ENCODE results near the gene DAND5. TPM values are rescaled to one million over a fixed set of nuclear protein-coding genes. Genes with fewer than 3 reads are reported as not detected.
"Not testable (repeated sequence)": the region's sequence is repeated elsewhere in the genome, so short reads cannot be mapped to it uniquely, and the experiment has no call there.

Gene DAND5
- polyA plus RNA-seq, 12 donors: 0.12 to 0.23 (median 0.16) TPM; not detected in 6

DNA sequence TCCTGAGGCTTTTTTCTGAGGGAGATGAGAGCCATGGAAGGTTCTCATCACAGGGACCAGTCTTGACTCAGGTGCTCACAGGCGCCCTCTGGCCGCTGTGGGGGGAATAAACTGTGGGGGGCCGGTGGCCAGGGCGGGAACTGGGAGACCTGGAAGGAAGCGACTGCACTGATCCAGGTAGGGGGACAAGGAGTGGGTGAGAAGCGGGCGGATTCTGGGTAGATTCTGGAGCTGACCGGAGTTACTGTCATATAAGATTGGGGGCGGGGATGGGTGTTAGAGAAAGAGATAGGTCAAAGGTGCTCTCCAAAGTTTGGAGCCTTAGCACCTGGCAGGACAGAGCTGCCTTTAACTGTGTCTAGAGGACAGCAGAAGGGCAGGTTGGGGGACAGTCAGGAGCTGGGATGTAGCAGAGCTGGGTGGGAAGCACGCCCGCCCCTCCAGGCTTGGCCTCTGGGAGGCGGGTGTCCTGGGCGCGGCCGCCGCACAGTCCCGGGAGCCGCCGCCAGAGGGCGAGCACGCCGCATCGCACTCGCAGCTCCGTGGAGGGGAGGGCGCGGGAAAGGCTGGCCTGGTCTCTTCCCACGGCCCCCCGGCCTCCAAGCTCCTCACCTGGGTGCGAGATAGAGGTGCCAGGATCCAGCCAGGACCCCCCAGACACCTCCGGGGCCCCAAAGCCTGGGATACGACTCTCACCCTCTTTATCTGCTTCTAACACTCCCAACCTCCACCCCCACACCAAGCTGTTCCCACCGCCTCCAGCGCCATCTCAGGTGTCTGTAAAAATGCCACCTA is 4.2 kb upstream of the DAND5 start:
- DNase-seq: peak; percentile 75

DNA sequence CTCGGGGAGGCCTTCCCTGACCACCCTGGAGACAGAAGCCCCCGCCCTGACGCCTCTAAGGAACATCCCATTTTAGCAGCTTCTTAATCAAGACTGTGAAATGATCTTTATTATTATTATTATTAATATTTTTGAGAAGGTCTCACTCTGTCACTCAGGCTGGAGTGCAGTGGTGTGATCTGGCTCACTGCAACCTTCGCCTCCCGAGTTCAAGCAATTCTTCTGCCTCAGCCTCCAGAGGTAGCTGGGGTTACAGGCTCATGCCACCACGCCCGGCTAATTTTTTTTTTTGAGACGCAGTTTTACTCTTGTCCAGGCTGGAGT is 3.6 kb upstream of the DAND5 start:
- no peak for DNase-seq

DNA sequence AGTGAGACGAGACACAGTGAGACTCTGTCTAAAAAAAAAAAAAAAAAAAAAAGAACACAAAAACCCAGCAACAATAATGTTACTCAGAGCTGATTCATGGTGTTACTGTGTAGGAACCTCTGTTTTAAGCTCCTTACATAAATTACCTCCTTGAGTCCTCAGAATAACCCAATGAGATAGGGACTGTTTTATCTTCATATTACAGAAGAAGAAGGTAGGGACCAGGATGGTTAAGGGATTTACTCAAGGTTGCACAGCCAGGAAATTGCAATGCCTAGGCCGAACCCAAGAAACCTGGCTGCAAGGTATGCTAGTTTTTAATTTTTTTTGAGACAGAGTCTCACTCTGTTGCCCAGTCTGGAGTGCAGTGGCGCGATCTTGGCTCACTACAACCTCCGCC is 1.5 kb upstream of the DAND5 start:
- no peak for DNase-seq

DNA sequence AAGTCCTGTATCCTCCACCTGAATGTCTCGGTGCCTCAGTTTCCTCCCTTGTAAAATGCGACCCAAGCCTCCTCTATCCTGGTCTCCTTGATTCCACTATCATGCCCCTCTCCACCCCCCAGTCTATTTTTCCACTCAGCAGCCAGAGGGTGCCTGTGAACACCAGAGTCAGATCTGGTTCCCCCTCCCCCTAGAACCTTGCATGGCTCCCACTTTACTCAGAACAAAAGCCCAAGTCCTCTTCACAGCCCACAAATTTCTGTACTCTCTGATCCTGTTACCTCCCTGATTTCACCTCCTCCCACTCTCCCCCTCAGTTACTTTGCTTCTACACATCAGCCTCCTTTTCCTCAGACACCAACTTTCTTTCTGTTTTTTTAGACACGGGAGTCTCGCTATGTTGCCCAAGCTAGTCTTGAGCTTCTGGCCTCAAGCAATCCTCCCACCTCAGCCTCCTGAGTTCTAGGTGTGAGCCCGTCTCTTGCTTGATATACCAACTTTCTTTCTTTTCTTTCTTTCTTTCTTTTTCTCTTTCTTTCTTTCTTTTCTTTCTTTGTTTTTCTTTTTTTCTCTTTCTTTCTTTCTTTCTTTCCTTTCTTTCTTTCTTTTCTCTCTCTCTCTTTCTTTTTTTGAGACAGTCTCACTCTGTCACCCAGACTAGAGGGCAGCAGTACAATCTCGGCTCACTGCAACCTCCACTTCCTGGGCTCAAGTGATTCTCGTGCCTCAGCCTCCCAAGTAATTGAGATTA is 869 bp downstream of the DAND5 start:
- no peak for DNase-seq

DNA sequence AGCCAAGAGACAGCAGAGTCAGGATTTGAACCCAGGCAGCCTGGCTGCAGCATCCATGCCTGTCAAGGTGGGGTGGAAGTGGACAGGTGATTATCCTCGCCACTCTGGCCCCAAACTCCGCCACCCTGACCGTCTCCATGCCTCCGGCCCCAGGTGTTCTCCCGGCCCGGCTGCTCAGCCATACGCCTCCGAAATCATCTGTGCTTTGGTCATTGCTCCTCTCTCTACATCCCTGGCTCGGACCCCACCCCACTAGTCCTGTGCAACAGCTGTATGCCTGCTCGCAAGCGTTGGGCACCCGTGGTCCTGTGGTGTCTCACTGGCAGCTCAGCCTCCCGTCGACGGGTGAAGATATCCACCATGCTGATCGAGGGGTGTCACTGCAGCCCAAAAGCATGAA is 3.9 kb downstream of the DAND5 start:
- DNase-seq: no peak

DNA sequence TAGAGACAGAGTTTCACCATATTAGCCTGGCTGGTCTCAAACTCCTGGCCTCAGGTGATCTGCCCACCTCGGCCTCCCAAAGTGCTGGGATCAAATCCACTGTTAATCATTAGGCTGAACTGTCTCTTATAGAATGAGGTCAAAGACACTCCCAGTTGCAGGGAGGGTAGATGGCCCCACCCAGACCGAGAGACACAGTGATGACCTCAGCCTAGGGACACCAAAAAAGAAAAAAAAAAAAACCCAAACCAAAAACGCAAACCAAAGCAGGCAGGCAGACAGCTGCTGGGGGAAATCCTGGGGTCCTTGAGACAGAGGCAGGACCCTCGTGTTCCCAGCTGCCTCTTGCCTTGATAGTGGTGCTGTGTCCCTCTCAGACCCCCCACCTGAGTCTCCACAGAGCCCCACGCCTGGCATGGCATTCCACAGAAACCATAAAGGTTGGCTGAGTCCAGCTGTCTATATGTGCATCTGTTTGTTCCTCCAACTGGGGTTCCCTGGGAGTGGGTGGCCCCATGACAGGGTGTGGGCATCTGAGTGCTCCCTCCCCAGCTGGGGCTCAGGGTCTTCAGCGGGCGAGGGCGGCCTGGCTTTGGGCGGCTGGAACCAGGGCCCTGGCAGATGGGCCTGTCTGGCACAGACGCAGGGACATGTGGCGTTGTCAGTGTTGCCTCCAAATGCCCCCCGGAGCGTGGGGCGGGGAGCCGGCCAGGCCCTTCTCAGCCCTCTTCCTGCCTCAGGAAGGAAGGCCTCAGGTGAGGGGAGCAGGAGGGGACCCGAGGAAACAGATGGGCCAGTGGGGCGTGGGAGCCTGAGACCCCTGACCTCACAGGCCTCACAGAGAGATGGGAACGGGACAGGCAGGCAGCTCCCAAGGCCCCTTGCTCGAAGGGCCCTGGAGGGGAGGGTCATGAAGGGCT is 5.2 kb downstream of the DAND5 start:
- no peak for DNase-seq

DNA sequence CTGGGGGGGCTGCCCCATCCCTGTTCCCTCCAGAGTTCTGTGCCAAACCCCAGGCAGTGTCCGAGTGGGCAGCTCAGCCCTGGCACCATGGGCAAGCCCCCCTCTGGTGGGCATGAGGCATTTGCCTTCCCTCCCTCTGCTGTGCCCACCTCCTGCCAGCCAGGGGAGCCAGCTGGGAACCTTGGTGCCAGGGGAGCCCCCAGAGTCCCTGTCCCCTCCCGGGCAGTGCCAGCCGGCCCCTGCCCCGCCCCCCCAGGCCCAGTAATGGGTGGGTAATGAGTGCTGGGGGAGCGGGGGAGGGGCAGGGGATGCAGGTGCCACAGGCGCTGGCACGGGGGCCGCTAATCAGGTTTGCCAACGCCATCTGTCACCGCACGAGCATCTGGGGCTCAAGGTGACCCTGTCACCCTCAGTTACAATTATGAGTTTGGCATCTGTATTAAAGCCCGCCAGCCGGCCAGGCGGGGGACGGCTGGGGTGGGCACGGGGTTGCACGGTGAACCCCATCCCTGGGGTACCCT is 5.9 kb downstream of the DAND5 start:
- no peak for DNase-seq

DNA sequence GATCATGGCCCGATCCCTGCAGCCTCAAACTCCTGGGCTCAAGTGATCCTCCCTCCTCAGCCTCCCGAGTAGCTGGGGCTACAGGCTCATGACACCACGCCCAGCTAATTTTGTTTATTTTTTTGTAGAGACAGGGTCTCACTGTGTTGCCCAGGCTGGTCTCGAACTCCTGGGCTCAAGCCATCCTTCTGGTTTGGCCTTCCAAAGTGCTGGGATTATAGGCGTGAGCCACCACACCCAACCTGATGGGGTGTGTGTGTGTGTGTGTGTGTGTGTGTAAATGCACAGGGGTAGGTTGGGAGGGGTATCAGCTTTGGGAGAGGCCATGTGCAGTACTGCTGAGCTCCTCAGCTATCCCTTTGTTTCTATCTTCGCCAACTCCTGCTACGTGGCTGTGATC is 6.7 kb downstream of the DAND5 start:
- not testable (repeated sequence) for DNase-seq

DNA sequence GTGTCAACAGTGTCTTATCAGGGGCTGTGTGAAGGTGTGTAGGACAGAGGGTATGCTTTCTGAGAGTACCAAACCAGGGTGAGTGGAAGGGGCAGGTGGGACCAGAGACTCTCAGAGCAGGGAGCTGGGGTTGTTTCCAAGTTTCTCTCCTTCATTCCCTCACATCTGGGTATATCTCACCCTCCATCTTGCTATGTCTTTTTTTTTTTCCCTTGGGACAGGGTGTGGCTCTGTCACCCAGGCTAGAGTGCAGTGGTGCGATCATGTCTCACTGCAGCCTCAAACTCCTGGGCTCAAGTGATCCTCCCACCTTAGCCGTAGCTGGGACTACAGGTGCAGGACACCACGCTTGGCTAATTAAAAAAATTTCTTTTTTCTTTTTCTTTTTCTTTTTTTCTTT is 10.6 kb downstream of the DAND5 start:
- no peak for DNase-seq

DNA sequence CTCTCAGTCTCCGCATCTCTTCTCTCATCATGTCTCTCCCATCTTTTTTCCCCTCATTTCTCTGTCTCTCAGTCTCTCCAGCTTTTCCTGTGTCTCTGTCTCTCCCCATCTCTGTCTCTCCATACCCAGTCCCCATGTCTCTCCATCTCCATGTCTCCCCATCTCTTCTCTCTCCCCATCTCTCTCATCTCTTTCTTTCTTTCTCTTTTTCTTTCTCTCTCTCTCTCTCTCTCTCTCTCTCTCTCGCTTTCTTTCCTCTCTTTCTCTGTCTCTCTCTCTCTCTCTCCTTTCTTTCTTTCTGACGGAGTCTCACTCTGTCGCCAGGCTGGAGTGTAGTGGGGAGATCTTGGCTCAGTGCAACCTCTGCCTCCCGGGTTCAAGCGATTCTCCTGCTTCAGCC is 13.3 kb downstream of the DAND5 start:
- DNase-seq: no peak

DNA sequence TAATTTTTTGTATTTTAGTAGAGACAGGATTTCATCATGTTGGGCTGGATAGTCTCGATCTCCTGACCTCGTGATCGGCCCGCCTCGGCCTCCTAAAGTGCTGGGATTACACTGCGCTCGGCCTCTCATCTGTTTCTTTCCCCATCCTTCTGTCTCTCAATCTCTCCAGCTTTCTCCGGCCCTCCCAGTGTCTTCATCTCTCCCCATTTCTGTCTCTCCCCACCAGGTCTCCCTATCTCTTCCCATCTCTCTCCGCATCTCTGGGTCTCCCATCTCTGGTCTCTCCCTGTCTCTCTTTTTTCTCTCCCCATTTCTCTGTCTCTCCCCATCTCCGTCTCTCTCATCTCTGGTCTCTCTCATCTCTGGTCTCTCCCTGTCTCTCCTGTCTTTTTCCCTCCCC is 13.7 kb downstream of the DAND5 start:
- no peak for DNase-seq

DNA sequence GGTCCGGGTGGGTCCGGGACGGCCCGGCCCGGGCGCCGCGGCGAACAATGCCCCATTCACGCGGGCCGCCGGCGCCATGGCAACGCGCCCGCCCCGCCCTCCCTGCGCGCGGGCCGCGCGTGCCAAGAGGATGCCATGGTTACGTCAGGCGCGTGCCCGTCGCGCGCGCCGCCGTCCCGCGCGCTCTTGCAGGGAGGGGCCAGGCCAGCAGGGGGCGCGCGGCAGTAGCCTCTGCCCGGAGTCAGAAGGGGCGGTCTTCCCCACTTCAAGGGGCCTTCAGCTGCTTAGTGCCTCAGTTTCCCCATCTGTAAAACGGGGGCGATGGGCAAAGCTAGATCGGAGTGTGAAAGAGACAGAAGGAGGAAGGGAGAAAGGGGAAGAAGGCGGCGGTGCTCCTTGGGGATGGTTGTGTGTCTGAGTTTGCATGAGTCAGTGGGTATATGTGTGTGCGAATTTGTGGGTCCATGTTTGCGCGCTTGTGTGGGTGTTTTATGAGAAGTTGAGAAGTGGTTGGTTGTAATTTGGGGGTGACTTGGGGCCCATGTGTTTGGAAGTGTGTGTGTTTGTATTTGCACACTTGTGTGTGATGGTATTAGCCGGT is 14.3 kb downstream of the DAND5 start:
- peak; percentile 70 for DNase-seq

DNA sequence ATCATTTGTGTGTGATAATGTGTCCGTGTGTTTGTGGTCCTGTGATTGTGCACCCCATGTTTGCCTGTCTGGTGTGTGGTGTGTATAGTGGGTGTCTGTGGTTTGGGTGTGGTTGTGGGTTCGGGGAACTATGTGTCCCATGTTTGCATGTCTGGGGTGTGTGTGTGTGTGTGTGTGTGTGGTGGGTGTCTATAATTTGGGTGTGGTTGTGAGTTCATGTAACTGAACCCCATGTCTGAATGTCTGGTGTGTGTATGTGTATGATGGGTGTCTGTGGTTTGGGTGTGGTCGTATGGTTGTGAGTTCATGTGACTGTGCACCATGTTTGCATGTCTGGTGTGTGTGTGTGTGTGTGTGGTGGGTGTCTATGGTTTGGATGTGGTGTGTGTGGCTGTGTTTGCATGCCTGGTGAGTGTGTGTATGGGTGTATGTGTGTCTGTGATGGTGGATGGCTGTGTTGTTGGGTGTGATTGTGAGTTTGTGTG is 14.8 kb downstream of the DAND5 start:
- DNase-seq: no peak

DNA sequence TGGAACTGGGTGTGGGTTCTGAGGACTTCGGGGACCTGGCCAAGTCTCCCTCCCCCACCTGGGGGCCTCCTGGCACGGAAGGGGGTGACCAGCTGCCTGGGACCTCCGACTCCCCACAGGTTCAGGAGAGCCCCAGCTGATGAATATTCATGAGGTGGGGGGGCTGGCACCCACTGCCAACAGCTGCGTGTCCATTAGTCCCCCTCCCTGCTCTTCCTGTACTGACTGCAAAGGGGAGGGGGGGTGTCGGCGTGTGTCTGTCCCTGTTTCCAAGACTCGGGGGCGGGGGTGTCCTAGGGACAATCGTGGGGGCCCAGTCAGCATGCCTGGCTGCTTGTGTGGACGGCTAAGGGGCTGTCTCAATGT is 15.3 kb downstream of the DAND5 start:
- DNase-seq: peak; percentile 32

DNA sequence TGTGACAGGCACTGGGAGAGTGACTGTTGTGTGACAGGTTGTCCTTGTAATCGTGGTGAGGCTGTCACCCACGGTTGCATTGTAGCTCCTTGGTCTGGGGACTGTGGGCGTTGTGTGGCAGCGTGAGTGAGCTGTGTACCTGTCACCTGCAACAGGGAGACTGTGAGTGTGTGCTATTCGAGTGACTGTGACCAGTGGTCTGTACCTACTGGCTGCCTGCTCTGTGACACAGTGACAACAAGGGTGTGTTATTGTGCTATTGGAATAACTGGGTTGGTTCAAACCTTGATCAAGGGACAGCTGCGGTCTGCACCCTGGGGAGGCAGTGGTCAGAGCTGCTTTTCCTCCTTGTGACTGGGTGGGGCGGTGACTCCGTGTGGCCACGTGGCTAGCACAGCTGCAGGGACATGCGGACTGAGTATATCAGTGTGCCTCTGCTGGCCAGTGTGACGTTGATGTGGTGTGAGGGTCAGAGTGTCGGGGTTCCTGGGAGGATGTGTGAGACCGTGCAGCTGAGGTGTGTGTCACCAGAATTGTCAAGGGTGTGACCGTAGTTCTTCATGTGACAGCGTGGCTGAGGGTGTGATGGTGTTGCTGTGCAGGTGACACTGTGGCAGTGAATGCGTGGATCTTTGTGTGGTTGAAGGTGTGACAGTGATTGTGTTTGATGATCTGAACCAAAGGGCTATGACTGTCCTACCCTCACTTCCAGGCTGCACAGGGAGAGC is 15.8 kb downstream of the DAND5 start:
- DNase-seq: peak; percentile 66

DNA sequence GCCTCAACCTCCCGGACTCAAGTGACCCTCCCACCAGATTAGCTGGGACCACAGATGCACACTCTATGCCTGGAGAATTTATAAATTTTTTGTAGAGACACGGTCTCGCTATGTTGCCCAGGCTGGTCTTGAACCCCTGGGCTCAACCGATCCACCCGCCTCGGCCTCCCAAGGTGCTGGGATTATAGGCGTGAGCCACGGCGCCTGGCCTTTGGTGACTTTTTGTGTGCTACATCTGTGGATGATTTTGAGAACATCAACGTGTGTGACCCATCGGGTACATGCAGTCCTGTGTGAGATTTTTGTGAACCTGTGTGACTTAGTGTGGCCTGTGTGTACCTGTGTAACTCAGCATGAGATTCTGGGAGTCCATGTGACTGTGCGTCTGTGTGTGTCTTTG is 17.4 kb downstream of the DAND5 start:
- DNase-seq: no peak

DNA sequence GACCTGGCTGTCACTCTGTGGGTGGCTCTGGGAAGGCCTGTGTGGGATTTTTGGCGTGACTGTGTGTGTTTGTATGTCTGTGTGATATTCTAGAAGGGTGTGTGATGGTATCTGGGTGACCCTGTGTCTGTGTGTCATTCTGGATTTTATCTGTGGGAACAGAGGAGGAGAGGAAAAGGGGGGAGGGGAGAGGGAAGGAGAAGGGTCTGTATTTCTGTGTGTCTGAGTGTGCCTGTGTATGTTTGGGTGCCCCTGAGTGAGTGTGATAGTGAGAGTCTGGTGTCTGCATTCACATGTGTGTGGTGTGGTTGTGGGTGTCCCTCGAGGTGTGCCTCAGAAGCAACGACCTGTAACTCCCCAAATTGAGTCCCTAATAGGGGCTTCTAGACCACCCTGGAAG is 17.8 kb downstream of the DAND5 start:
- no peak for DNase-seq

DNA sequence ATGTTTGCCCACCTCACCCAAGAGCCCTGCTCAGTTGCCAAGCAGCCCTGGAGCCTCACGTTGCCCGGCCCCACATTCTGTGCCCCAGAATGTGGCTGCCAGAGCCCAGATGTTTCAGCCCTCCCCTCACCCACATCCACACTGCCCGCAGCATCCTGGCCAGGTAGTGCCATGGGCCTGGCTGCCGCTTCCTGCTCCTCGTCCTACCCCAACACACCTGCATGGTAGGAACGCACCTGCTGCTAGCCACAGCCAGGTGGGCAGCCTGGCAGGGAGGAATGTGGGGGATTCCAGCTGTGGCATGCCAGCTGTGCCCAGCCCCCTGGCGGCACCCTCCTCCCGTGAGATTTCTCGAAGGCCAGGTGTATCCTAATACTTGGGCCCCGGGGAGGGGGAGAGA is 18.4 kb downstream of the DAND5 start:
- DNase-seq: no peak

DNA sequence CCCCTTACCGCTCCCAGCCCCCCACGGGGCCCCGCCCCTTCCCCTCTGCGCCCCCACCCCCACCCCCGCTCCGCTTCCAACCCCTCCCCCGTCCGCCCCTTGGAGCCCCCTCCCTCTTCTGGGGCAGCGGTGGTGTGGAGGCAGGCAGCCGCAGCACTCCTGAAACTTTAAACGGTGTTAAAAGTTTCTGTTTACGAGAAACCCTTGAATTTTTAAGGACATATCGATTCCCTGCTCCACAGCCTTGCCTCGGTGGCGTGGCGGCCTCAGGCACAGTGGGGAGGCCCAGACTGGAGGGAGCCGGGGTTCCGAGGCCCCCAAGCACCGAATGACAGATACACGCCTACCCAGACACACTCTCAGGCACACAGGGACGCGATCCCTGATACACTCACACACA is 21.1 kb downstream of the DAND5 start:
- DNase-seq: no peak

DNA sequence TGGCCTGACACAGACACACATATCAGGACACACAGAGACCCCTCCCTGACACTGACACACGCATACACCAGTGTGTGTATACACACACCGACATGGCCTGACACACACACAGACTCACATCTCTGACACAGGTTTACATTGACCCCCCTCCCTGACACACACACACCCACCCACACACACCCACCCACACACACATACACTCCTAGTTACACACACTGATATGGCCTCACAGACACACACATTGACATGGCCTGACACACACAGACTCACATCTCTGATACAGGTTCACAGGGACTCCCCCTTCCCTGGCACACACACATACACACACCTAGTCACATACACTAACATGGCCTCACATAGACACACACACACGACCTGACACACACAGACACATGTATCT is 21.5 kb downstream of the DAND5 start:
- DNase-seq: no peak

DNA sequence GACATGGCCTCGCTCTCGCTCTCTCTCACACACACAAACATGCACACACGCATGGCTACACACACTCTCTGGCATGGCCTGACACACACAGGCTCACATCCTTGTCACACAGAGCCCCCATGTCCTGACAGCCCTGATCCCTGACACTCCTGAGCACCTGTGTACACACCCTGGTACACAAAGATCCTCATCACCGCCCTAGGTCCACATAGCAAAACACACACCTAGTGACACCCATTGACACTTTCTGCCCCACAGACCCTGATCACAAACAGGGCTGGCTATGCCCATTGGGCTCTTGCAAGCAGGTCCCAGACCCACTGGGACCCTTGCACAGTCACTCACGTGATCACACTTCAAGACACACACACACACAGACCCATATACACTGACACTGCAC is 21.9 kb downstream of the DAND5 start:
- no peak for DNase-seq
